ENCODE results near the gene OR12D3. TPM values are rescaled to one million over a fixed set of nuclear protein-coding genes. Genes with fewer than 3 reads are reported as not detected.

OR12D3 gene, protein sequence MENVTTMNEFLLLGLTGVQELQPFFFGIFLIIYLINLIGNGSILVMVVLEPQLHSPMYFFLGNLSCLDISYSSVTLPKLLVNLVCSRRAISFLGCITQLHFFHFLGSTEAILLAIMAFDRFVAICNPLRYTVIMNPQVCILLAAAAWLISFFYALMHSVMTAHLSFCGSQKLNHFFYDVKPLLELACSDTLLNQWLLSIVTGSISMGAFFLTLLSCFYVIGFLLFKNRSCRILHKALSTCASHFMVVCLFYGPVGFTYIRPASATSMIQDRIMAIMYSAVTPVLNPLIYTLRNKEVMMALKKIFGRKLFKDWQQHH
- not detected in 2 replicates for total RNA-seq

DNA sequence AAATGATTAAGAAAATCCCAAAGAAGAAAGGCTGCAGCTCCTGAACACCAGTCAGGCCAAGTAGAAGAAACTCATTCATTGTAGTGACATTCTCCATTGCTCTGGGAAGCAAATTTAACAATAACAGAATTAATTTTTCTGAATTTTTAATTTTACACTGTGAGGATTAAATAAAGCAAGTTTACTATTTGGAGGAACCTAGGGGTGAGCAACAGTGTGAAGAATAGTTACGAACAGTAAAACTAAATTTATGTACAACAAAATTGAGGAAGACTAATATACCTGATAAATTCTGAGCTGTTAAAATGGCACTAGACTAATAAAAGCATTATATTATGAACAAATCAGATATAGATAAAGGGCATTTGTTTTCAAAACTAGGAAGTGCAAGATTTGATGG, at the start of gene OR12D3:
Gene OR12D3, minus strand, starts transcription at position 101 of the 400 bp plus-strand sequence. Its CDS starts 4 bp downstream, at position 97.

DNA sequence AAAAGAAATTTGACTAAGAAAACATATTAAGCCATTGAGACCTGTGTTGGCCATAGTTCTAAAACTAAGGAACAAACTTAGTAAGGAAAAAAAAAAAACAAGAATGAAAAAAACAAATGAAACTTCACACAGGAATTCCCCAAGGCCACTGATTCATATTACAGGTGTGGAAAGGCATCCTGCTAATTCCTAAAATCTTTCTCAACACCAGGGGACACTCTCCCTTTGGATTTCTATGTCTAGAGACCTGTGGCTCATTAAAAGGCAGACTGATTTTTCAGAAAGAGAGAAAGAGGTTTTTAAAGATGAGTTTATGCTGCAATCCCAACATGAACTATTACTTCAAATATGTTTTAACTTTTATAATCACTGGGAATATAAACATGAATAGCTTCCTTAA, 39.5 kb upstream of the OR12D3 start, which contains the start of gene OR12D1:
Gene OR12D1, plus strand, starts transcription at position 341 of the 400 bp plus-strand sequence.

DNA sequence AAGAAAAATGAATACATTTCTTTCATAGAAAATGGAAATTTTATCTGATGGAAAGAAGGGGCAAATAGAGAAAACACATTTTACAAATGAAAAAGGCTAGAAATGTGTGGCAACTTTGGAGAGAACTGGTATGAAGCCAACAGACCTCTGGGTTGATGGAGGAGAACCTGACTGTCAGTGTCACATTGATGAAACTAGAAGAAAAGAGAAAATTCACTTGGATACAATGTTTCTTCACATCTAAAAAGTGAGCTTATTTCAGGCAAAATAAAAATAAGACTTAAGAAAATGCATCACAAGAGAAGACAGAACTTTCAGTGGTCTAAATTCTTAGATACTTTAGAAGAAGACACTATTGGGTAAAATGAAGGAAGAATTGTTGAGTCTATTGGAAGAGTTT, 20.2 kb upstream of the OR12D3 start, which contains the start of gene OR12D2:
Gene OR12D2, plus strand, starts transcription at position 301 of the 400 bp plus-strand sequence. CDS start 1,069 bp downstream, outside the sequence.

DNA sequence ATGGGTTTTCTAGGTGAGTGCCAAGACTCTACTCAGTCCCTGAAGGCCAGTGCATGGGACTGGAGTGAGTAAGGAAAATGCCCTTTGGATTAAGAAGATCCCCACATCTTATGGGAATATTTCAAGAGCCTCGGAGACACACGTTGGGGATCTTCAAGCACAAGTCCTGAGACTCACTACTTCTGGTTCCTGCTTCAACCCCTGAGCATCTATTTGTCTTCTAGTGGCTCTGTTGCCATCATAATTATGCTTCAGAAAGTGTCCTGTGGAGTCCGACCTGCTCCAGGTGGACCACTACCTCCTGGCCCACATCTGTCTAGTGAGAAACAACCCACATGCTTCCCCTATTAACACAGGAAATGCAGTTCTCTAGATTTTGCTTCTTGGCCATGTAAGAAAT, 6.3 kb downstream of the OR12D3 start, which contains the start of gene OR5V1:
Gene OR5V1, minus strand, starts transcription at position 101 of the 400 bp plus-strand sequence. CDS start 12,670 bp downstream, outside the sequence.

Other genes starting within 250 kb of the OR12D3 start
- gene OR2J2, start 204.4 kb downstream of the OR12D3 start, total RNA-seq = not detected in 2 replicates
- gene OR14J1, start 73.6 kb downstream of the OR12D3 start, total RNA-seq = not detected in 2 replicates
- not detected in 2 replicates for gene OR5V1, start 6.4 kb downstream of the OR12D3 start, total RNA-seq
- not detected in 2 replicates for gene OR12D2, start 20.3 kb upstream of the OR12D3 start, total RNA-seq
- not detected in 2 replicates for gene OR12D1, start 39.6 kb upstream of the OR12D3 start, total RNA-seq
- gene OR10C1, start 64.0 kb upstream of the OR12D3 start, total RNA-seq = not detected in 2 replicates
- not detected in 2 replicates for gene OR11A1, start 81.8 kb upstream of the OR12D3 start, total RNA-seq
- gene OR2H1, start 81.9 kb upstream of the OR12D3 start, total RNA-seq = not detected in 2 replicates
- not detected in 2 replicates for gene MAS1L, start 112.7 kb upstream of the OR12D3 start, total RNA-seq
- 0.22 TPM in 1 of 2 replicates, not detected in the other for gene UBD, start 184.4 kb upstream of the OR12D3 start, total RNA-seq
- not detected in 2 replicates for gene OR2H2, start 209.8 kb upstream of the OR12D3 start, total RNA-seq